Panc1 (cell line): ENCODE measurements around the gene CHURC1. TPM values are rescaled to one million over a fixed set of nuclear protein-coding genes. Genes with fewer than 3 reads are reported as not detected.

ENCODE experiments used
- ATAC-seq: fragments of 200-7000 bp; cut with Tn5 transposase; 2 replicates; pipeline ENCODE4 v1.9.1; 2020; ENCODE audit warnings: mild to moderate bottlenecking, moderate library complexity
- BruUV-seq: library from RNA; stranded (reverse); fragments of 400-500 nt; replicated peaks from 2 replicates; lab custom pipeline; 2021; lab: Mats Ljungman, UMichigan
- CTCF ChIA-PET: fragments of 300-600 bp; sonication (Branson Sonifier 250); formaldehyde crosslinking; loops from one replicate; lab custom pipeline; 2022; ENCODE audit warnings: antibody characterized with exemption; lab: Charles Lee
- POLR2A ChIA-PET: fragments of 300-600 bp; sonication (Branson Sonifier 250); formaldehyde crosslinking; loops from one replicate; lab custom pipeline; 2022; ENCODE audit warnings: antibody characterized with exemption; lab: Charles Lee
- DNase-seq: peaks from one replicate; pipeline ENCODE4 v3.0.0-alpha.2; 2010; ENCODE audit warnings: low read depth, low spot score
- H3K27ac ChIP-seq: 2 replicates; pipeline ENCODE4 v1.5.1; 2011; ENCODE audit warnings: mild to moderate bottlenecking, low read length, inconsistent platforms
- H3K27me3 ChIP-seq: fragments of 200-500 bp; sonication (Bioruptor generic); 2 replicates; pipeline ENCODE4 v1.6.0; 2014; ENCODE audit warnings: low read length, inconsistent platforms; ENCODE audit not compliant: control insufficient read depth, insufficient read depth
- H3K36me3 ChIP-seq: fragments of 200-500 bp; sonication (Bioruptor generic); 2 replicates; pipeline ENCODE4 v1.5.1; 2014; ENCODE audit warnings: inconsistent platforms, mild to moderate bottlenecking, low read length, moderate library complexity; ENCODE audit not compliant: control insufficient read depth, insufficient read depth
- H3K4me1 ChIP-seq: 2 replicates; pipeline ENCODE4 v1.5.1; 2011; ENCODE audit warnings: inconsistent platforms, mild to moderate bottlenecking, low read length, moderate library complexity; ENCODE audit not compliant: control insufficient read depth, insufficient read depth
- H3K4me3 ChIP-seq, 2 experiments: 2 replicates each; pipeline ENCODE4 v1.5.1; 2011 to 2012; ENCODE audit warnings: low read depth in 2 of 2, low read length in 2 of 2, mild to moderate bottlenecking in 2 of 2, inconsistent platforms in 1 of 2, moderate library complexity in 1 of 2
- H3K9me3 ChIP-seq: fragments of 200-500 bp; sonication (Bioruptor generic); 2 replicates; pipeline ENCODE4 v1.5.1; 2014; ENCODE audit warnings: low read depth, mild to moderate bottlenecking, inconsistent platforms, low read length, moderate library complexity; ENCODE audit not compliant: control insufficient read depth, insufficient read depth
- POLR2AphosphoS5 ChIP-seq: IDR thresholded peaks from 2 replicates; pipeline ENCODE4 v1.6.1; 2012; ENCODE audit warnings: mild to moderate bottlenecking, low read depth, low read length, moderate library complexity
- SIN3A ChIP-seq: IDR thresholded peaks from 2 replicates; pipeline ENCODE4 v1.6.1; 2012; ENCODE audit warnings: low read depth, mild to moderate bottlenecking, low read length, moderate library complexity, borderline replicate concordance; ENCODE audit not compliant: insufficient read depth
- TCF7L2 ChIP-seq: IDR thresholded peaks from 2 replicates; pipeline ENCODE4 v1.6.1; 2011; ENCODE audit warnings: mild to moderate bottlenecking, low read depth, low read length, inconsistent platforms
- in situ Hi-C: cut with HindIII; loops from 2 replicates; pipeline ENCODE4 v1.10.0; 2016; ENCODE audit warnings: low sequenced_read_pairs, low pct_unique_long_range_greater_than_20kb
- intact Hi-C: fragments of 100-400 bp; cut with micrococcal nuclease; formaldehyde crosslinking; loops from one replicate; pipeline ENCODE4 v1.10.0; 2022; ENCODE audit not compliant: unreplicated experiment
- total RNA-seq: library from RNA; stranded (reverse); gene quantifications from one replicate; pipeline ENCODE4 v1.2.1, GENCODE V29; 2021; ENCODE audit not compliant: unreplicated experiment
- TF ChIP-seq, protein P1 (sequence below): fragments of 450-650 bp; IDR thresholded peaks from 2 replicates; pipeline ENCODE4 v1.5.1; 2017; ENCODE audit warnings: mild to moderate bottlenecking
- TF ChIP-seq, protein P2 (sequence below), 2 experiments: IDR thresholded peaks; 2 replicates each; pipeline ENCODE4 v1.6.1; 2011 to 2012; ENCODE audit warnings: low read depth in 2 of 2, control low read depth in 1 of 2, low read length in 1 of 2, mild to moderate bottlenecking in 1 of 2, moderate library complexity in 1 of 2; ENCODE audit not compliant: insufficient read depth in 1 of 2

Gene CHURC1
- total RNA-seq, 1 experiment from 2014 or later: 55.6 TPM

DNA sequence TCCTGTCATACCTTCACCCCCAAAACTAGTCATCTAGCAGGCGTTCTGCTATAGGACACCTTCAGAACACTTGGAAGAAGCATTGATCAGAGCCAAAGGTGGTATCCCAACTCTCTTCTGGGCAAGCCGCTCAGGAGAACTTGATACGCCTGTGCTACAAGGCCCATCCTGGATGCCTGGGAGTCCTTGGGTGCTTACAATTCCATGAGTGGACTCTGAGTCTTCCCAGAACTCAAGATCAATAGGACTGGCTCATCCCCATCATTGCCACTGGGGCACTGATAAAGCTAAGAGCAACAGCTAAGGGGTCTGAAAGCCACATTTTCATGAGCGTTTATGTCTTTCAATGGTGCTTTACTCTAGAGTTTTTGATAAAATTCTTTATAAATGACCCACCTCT lies 36.4 kb upstream of the CHURC1 start:
- no peak for DNase-seq
- H3K4me1 ChIP-seq: no peaks in the 10 kb centered on the region
- no peaks in the 10 kb centered on the region for H3K9me3 ChIP-seq
- BruUV-seq: no TSS peak
- H3K36me3 ChIP-seq: no peaks in the 10 kb centered on the region
- ATAC-seq: no peak
- peaks cover 36% of the 10 kb centered on the region for H3K27me3 ChIP-seq
- CTCF ChIA-PET: interaction anchor here (0.8 kb wide), 2 partner anchors 14 to 104 kb away, joined by 3 read pairs; no protein-coding TSS in a partner anchor
- no peak for TF ChIP-seq POLR2AphosphoS5
- TF ChIP-seq TCF7L2: no peak
- TF ChIP-seq, protein P1, sequence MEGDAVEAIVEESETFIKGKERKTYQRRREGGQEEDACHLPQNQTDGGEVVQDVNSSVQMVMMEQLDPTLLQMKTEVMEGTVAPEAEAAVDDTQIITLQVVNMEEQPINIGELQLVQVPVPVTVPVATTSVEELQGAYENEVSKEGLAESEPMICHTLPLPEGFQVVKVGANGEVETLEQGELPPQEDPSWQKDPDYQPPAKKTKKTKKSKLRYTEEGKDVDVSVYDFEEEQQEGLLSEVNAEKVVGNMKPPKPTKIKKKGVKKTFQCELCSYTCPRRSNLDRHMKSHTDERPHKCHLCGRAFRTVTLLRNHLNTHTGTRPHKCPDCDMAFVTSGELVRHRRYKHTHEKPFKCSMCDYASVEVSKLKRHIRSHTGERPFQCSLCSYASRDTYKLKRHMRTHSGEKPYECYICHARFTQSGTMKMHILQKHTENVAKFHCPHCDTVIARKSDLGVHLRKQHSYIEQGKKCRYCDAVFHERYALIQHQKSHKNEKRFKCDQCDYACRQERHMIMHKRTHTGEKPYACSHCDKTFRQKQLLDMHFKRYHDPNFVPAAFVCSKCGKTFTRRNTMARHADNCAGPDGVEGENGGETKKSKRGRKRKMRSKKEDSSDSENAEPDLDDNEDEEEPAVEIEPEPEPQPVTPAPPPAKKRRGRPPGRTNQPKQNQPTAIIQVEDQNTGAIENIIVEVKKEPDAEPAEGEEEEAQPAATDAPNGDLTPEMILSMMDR: no peak
- TF ChIP-seq SIN3A: no peak
- TF ChIP-seq, protein P2, sequence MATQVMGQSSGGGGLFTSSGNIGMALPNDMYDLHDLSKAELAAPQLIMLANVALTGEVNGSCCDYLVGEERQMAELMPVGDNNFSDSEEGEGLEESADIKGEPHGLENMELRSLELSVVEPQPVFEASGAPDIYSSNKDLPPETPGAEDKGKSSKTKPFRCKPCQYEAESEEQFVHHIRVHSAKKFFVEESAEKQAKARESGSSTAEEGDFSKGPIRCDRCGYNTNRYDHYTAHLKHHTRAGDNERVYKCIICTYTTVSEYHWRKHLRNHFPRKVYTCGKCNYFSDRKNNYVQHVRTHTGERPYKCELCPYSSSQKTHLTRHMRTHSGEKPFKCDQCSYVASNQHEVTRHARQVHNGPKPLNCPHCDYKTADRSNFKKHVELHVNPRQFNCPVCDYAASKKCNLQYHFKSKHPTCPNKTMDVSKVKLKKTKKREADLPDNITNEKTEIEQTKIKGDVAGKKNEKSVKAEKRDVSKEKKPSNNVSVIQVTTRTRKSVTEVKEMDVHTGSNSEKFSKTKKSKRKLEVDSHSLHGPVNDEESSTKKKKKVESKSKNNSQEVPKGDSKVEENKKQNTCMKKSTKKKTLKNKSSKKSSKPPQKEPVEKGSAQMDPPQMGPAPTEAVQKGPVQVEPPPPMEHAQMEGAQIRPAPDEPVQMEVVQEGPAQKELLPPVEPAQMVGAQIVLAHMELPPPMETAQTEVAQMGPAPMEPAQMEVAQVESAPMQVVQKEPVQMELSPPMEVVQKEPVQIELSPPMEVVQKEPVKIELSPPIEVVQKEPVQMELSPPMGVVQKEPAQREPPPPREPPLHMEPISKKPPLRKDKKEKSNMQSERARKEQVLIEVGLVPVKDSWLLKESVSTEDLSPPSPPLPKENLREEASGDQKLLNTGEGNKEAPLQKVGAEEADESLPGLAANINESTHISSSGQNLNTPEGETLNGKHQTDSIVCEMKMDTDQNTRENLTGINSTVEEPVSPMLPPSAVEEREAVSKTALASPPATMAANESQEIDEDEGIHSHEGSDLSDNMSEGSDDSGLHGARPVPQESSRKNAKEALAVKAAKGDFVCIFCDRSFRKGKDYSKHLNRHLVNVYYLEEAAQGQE (IDR thresholded peaks at IDR 0.05; ENCODE audit: insufficient read depth in 1 of 2, low read depth in 2 of 2, low read length in 1 of 2): no peak
- POLR2A ChIA-PET: no interaction called here
- intact Hi-C loops (no loop called here), in situ Hi-C loops (no loop called here)
- no peak overlapping the region for H3K27ac ChIP-seq
- no peak overlapping the region for H3K4me3 ChIP-seq

DNA sequence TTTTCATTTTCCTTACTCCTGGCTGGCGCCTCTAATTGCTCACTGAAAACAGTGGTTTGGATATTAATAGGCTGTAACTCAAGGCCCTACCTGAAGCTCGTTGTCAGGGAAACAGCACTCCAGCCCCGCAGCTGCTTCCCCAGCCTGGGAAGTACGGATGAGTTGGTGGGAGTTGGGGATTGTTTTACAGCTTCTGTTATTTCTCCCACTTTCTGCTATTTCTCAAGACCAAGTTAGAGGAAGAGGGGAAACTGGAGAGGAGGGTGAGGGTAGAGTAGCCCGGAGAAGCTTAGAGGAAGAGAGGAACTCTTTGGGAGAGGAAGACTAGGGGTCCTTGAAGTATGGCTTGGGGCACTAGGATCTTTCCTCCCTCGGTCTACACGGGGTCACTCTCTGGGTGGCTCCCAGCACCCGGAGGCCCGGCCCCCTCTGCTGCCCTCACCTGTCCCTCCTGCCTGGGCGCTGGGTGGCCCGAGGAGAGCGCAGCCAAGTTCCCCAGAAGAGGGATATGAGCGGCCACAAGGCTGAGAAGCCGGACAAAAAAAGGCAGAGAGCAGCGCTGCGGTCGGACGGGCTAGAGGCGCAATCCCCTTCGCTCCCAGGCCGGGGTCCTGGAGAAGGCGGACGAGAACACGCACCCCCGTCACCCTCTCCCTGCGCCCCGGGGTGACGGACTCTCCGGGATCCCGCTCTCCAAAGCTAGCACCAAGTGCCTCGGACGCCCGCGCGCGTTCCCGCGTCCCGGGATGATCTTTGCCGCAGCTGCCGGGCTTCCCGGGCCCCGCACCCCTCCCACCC lies 35.2 kb upstream of the CHURC1 start:
- intact Hi-C loops: no loop called here
- no peaks in the 10 kb centered on the region for H3K4me1 ChIP-seq
- H3K36me3 ChIP-seq: no peaks in the 10 kb centered on the region
- TF ChIP-seq TCF7L2 (no peak), POLR2AphosphoS5 (no peak), SIN3A (no peak)
- TF ChIP-seq, protein P2 (IDR thresholded peaks at IDR 0.05; ENCODE audit: insufficient read depth in 1 of 2, low read depth in 2 of 2, low read length in 1 of 2): no peak
- TF ChIP-seq, protein P1: no peak
- H3K4me3 ChIP-seq: peak overlapping the region; percentile 20 to 24; a peak in 3 of 4 replicates
- peaks cover 42% of the 10 kb centered on the region for H3K27me3 ChIP-seq
- CTCF ChIA-PET: interaction anchor here (1.0 kb wide), 1 partner anchor 56 kb away, joined by 3 read pairs; no protein-coding TSS in a partner anchor
- ATAC-seq (peak; percentile 71), DNase-seq (no peak)
- H3K27ac ChIP-seq: no peak overlapping the region
- no TSS peak for BruUV-seq
- H3K9me3 ChIP-seq: no peaks in the 10 kb centered on the region
- POLR2A ChIA-PET: no interaction called here
- in situ Hi-C loops: no loop called here
